ENCODE measurements around the gene MAT1A. TPM values are rescaled to one million over a fixed set of nuclear protein-coding genes. Genes with fewer than 3 reads are reported as not detected.

MAT1A gene
- total RNA-seq, 1 donor from 2014 or later, result not detected

DNA sequence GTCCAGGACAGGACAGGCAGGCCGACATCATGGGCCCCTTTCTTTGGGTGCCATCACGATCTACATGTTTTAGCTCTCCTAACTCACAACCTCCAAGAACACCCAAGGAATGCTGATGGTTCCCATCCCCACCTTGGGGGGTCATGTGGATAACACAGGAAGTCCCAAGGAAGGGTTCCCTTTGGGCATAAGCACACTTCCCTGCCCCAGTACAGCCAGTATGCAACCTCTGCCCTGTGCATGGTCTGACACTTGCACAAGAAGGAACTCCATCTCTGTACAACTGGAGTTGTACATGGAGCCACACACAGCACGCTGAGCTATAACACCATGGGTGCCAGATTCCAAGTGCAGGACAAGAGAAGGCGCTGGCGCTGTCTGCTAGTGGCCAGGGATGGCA is 11.0 kb downstream of the MAT1A start:
- Mint-ChIP-seq H3K9me3 (no peaks in the 10 kb centered on the region), H3K27ac (ENCODE audit: unreplicated experiment) (peak overlapping the region; percentile 63), H3K4me1 (peaks cover 6% of the 10 kb centered on the region), H3K27me3 (ENCODE audit: low read depth) (no peaks in the 10 kb centered on the region), H3K36me3 (ENCODE audit: low read depth) (no peaks in the 10 kb centered on the region), H3K4me3 (no peak overlapping the region)
- no peak for DNase-seq (ENCODE audit: low read depth, low spot score)
- TF ChIP-seq, protein P1, sequence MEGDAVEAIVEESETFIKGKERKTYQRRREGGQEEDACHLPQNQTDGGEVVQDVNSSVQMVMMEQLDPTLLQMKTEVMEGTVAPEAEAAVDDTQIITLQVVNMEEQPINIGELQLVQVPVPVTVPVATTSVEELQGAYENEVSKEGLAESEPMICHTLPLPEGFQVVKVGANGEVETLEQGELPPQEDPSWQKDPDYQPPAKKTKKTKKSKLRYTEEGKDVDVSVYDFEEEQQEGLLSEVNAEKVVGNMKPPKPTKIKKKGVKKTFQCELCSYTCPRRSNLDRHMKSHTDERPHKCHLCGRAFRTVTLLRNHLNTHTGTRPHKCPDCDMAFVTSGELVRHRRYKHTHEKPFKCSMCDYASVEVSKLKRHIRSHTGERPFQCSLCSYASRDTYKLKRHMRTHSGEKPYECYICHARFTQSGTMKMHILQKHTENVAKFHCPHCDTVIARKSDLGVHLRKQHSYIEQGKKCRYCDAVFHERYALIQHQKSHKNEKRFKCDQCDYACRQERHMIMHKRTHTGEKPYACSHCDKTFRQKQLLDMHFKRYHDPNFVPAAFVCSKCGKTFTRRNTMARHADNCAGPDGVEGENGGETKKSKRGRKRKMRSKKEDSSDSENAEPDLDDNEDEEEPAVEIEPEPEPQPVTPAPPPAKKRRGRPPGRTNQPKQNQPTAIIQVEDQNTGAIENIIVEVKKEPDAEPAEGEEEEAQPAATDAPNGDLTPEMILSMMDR (conservative IDR thresholded peaks at IDR 0.05), result no peak

DNA sequence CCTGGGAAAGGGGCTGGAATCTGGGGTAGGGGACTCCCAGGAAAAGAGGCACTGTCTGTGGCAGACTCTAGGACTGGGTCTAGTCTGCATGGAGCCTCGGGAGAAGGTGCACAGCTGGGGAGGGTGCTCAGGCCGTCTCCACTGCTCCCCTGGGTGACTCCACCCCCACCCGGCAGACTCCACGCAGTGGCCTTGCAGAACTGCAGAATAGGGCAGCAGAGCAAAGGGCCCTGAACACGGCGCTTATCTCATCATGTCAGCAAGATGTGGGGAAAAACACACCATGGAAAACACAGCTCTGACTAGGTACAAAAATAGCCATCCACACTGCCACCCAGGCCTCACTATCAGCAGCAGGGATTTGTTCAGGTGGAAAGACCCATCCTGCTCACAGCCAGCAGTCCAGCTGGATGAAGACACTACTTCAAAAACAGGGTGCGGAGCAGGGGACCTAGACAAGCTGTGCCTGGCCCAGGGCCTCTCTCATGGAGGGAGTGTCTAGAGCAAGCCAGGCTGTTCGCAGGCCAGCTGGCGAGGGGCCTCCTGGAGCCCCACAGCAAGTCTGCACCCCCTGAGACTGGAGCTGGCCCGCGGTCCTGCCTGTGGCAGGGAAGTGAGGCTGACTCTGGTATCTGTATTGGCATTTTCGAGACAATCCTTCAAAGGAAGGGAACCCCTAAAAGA is 11.7 kb downstream of the MAT1A start:
- Mint-ChIP-seq H3K9me3 (no peaks in the 10 kb centered on the region), H3K27me3 (ENCODE audit: low read depth) (no peaks in the 10 kb centered on the region), H3K4me3 (no peak overlapping the region), H3K27ac (ENCODE audit: unreplicated experiment) (peak overlapping the region; percentile 31), H3K4me1 (peaks cover 6% of the 10 kb centered on the region), H3K36me3 (ENCODE audit: low read depth) (no peaks in the 10 kb centered on the region)
- TF ChIP-seq, protein P1 (conservative IDR thresholded peaks at IDR 0.05), result no peak
- DNase-seq (ENCODE audit: low read depth, low spot score), result no peak

DNA sequence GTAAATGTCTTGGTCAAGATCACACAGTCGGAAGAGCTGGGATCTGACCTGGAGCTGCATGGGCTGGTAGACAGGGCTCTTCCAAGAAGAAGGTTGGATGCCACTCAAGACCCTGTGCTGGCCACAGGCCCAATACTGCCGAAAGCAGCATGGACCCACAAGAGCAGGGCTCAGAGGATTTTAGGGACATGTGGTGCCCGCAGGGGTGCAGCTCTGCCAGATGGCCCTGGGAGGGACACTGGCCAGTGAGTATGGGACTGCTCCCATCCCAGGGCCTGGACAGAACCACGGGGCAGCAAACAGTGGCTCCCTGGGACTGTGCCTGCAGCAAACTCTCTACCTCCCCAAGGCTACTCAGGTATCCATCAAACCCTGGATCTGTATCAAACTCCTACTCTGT is 12.4 kb downstream of the MAT1A start:
- TF ChIP-seq, protein P1 (conservative IDR thresholded peaks at IDR 0.05), result no peak
- H3K4me1 Mint-ChIP-seq, result peaks cover 6% of the 10 kb centered on the region
- H3K4me3 Mint-ChIP-seq, result no peak overlapping the region
- H3K9me3 Mint-ChIP-seq, result no peaks in the 10 kb centered on the region
- no peak for DNase-seq (ENCODE audit: low read depth, low spot score)
- H3K27ac Mint-ChIP-seq (ENCODE audit: unreplicated experiment), result no peak overlapping the region
- H3K36me3 Mint-ChIP-seq (ENCODE audit: low read depth), result no peaks in the 10 kb centered on the region
- no peaks in the 10 kb centered on the region for H3K27me3 Mint-ChIP-seq (ENCODE audit: low read depth)

DNA sequence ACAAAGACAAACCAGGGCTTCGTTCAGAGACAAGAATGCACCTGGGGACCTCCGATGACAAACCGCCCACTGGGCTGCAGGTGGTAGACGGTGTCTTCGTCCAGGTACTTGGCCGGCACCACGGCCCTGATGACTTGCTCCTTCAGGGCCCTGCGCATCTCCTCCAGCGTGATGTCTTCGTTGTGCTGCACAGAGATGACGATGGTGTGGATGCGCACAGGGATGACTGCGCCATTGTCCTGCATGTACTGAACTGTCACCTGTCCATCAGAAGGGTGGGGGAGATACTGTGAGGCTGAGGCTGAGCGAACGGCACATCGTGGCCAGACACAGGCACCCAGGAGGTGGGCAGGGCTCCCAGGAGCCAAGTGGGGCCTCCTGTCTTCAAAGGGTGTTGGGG is 13.1 kb downstream of the MAT1A start:
- Mint-ChIP-seq H3K27ac (ENCODE audit: unreplicated experiment) (no peak overlapping the region), H3K36me3 (ENCODE audit: low read depth) (no peaks in the 10 kb centered on the region), H3K9me3 (no peaks in the 10 kb centered on the region), H3K4me1 (no peaks in the 10 kb centered on the region), H3K4me3 (no peak overlapping the region), H3K27me3 (ENCODE audit: low read depth) (no peaks in the 10 kb centered on the region)
- TF ChIP-seq, protein P1 (conservative IDR thresholded peaks at IDR 0.05), result no peak
- no peak for DNase-seq (ENCODE audit: low read depth, low spot score)

DNA sequence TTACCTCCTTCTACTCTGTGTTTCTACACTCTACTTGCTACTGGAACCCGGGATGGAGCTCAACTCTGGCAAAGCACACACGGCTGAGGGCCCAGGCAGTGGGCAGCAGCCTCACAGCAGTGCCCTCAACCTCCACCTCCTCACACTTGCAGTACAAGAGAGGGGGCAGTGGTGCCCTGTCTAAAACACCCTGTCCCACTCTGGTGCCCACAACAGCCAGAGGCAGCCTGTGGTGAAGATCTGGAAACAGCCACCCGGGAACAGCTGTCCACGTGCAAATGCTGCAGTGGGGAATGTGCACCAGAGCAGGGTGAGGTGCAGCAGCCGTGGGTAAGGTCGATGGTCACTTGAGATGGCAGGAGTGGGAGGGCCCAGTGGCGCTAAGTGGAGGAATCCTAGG is 13.7 kb downstream of the MAT1A start:
- Mint-ChIP-seq H3K27ac (ENCODE audit: unreplicated experiment) (no peak overlapping the region), H3K4me1 (no peaks in the 10 kb centered on the region), H3K36me3 (ENCODE audit: low read depth) (no peaks in the 10 kb centered on the region), H3K27me3 (ENCODE audit: low read depth) (no peaks in the 10 kb centered on the region), H3K9me3 (no peaks in the 10 kb centered on the region), H3K4me3 (no peak overlapping the region)
- DNase-seq (ENCODE audit: low read depth, low spot score), result no peak
- TF ChIP-seq, protein P1 (conservative IDR thresholded peaks at IDR 0.05), result no peak
